Naive thymus-derived CD8-positive, alpha-beta T cell (primary cell): ENCODE data around the gene PPFIBP1. TPM values are rescaled to one million over a fixed set of nuclear protein-coding genes. Genes with fewer than 3 reads are reported as not detected.
A peak's percentile ranks its signal among the peaks of the same experiment; 100 is the strongest.
"Not testable (repeated sequence)": the region's sequence is repeated elsewhere in the genome, so short reads cannot be mapped to it uniquely, and the experiment has no call there.

Source experiments
- ATAC-seq, 2 donors: fragments of 150-1000 bp; cut with Tn5 transposase in 1 of 2; sonication (Bioruptor Pico), chemical (Tn5 transposase) in 1 of 2; 1 replicate in 1 of 2; 2 replicates in 1 of 2; pipeline ENCODE4 v1.10.0; 2021; ENCODE audit warnings: mild to moderate bottlenecking in 2 of 2, moderate library complexity in 2 of 2
- POLR2A ChIA-PET: fragments of 350-600 bp; sonication (Branson Sonifier 250); formaldehyde crosslinking; loops from one replicate; lab custom pipeline; 2021; ENCODE audit warnings: antibody characterized with exemption; lab: Charles Lee
- DNase-seq, 10 donors: peaks; one replicate each; pipeline versions ENCODE4 v3.0.0 to v3.0.0-alpha.2; 2020 to 2022
- H3K27ac Mint-ChIP-seq, 10 donors: one replicate each; pipeline ENCODE4 v1.8.0; 2020 to 2022; ENCODE audit warnings: mild to moderate bottlenecking in 10 of 10, mixed read lengths in 10 of 10, moderate library complexity in 4 of 10, inconsistent platforms in 1 of 10
- H3K27me3 Mint-ChIP-seq, 5 donors: one replicate each; pipeline ENCODE4 v1.8.0; 2021 to 2022; ENCODE audit warnings: mixed read lengths in 5 of 5
- H3K36me3 Mint-ChIP-seq, 3 donors: one replicate each; pipeline ENCODE4 v1.8.0; 2020 to 2022; ENCODE audit warnings: mixed read lengths in 3 of 3, mild to moderate bottlenecking in 2 of 3, inconsistent platforms in 1 of 3
- H3K4me1 Mint-ChIP-seq, 4 donors: one replicate each; pipeline ENCODE4 v1.8.0; 2021 to 2022; ENCODE audit warnings: mixed read lengths in 4 of 4
- H3K4me3 Mint-ChIP-seq, 10 donors: one replicate each; pipeline ENCODE4 v1.8.0; 2020 to 2022; ENCODE audit warnings: mild to moderate bottlenecking in 10 of 10, mixed read lengths in 10 of 10, moderate library complexity in 6 of 10, inconsistent platforms in 1 of 10
- H3K9me3 Mint-ChIP-seq, 9 donors: one replicate each; pipeline ENCODE4 v1.8.0; 2020 to 2022; ENCODE audit warnings: mixed read lengths in 9 of 9, mild to moderate bottlenecking in 3 of 9, inconsistent platforms in 1 of 9, moderate library complexity in 1 of 9
- polyA plus RNA-seq, 3 donors: library from polyadenylated mRNA; unstranded; fragments of 300-500 nt; fragmentation: Illumina TruSeq; gene quantifications; one replicate each; pipeline ENCODE4 v1.2.3, GENCODE V29; 2021
- total RNA-seq, 8 experiments: library from RNA in 2 of 8; stranded (reverse) in 2 of 8; gene quantifications; one replicate each; pipeline ENCODE4 v1.2.3 and lab custom pipeline; 2021 to 2026

The PPFIBP1 gene
- total and polyA plus RNA-seq, 5 experiments from 2014 or later, result 3.8 to 9.2 (median 4.1) TPM

DNA sequence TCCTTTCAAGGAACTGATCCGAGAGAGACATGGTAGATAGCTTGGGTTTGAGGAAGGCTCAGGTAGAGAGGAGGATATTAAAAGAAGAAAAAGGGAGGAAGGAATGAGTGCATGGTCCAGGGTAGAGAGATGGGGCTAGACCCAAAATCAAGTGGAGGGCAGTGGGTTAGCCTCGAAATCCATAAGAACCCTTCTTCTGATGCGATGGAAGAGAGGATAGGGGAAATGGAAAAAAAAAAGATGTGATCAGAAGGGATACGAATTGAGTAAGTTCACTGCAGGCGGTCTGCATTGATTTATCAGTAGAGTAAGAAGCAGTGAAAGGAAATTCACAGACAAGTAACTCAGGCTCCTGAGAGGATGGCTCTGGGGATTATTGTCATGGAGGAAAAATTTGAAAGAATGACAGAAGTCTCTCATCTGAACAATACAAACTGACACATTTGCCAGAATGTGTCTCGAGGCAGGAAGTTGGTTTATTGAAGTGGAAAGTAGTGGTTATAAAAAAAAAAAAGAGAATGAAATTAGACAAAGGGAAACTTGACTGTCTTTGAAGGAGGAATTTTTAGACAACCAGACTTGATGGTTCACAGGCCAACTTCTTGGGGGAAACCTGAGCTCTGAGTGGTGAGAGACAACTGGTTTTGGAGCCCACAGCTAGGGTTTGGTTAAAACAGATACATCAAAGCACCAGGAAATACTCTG, 10.2 kb downstream of the PPFIBP1 start:
- H3K4me3 Mint-ChIP-seq, result peak overlapping the region in 9 of 10 donors; percentile 11 to 64 (median 59)
- POLR2A ChIA-PET, result interaction anchor here (0.8 to 1.1 kb wide), 2 partner anchors 10 to 262 kb away, joined by 3 to 4 read pairs; partner anchors contain the start of gene PPFIBP1
- H3K4me1 Mint-ChIP-seq, result peaks cover 21 to 50% (median 30%) of the 10 kb centered on the region in 4 donors
- ATAC-seq (peak; percentile 94 to 95), DNase-seq (peak in 7 of 10 donors; percentile 22 to 71 (median 37))
- H3K27me3 Mint-ChIP-seq, result no peaks in the 10 kb centered on the region
- no peaks in the 10 kb centered on the region for H3K36me3 Mint-ChIP-seq
- H3K9me3 Mint-ChIP-seq, result no peaks in the 10 kb centered on the region
- H3K27ac Mint-ChIP-seq, result peak overlapping the region; percentile 5 to 83 (median 46)

DNA sequence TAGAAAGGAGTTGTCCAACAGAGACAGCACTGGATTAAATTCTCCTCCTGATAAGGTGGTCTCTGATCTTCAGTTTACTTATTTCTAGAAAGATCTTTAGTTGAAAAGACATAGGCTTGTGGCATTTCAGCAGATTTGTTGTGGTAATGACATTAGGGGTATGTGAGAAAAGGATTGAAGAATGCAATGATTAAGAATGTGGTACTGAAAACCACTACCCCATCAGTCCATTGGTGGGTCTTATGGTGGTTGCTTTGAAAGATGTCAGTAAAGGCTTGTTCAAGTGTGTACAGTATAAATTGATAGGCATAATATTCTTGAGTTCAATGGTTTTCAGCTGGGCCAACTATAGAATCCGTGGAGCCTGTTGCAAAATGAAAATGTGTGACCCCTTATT, 10.8 kb downstream of the PPFIBP1 start:
- H3K4me1 Mint-ChIP-seq, result peaks cover 21 to 50% (median 30%) of the 10 kb centered on the region in 4 donors
- DNase-seq (no peak), ATAC-seq (peak; percentile 38 to 43)
- POLR2A ChIA-PET, result interaction anchor here (0.8 kb wide), 1 partner anchor 262 kb away, joined by 3 read pairs; no protein-coding TSS in a partner anchor
- no peaks in the 10 kb centered on the region for H3K27me3 Mint-ChIP-seq
- H3K27ac Mint-ChIP-seq, result peak overlapping the region in 9 of 10 donors; percentile 5 to 83 (median 49)
- H3K4me3 Mint-ChIP-seq, result peak overlapping the region in 9 of 10 donors; percentile 11 to 64 (median 59)
- no peaks in the 10 kb centered on the region for H3K36me3 Mint-ChIP-seq
- no peaks in the 10 kb centered on the region for H3K9me3 Mint-ChIP-seq

DNA sequence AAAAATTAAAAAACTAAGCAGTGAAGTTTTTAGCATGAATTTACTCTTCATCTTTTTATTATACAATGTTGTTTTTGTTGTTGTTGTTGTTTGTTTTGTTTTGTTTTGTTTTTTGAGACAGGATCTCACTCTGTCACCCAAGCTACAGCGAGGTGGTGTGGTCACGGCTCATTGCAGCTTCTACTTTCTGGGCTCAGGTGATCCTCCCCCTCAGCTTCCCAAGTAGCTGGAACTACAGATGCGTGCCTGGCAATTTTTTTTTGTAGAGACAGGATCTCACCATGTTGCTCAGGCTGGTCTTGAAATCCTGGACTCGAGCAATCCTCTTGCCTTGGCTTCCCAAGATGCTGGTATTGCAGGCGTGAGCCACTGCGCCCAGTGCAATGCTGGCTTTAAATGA, 11.3 kb downstream of the PPFIBP1 start:
- Mint-ChIP-seq H3K4me1 (peaks cover 22 to 50% (median 30%) of the 10 kb centered on the region in 4 donors), H3K36me3 (no peaks in the 10 kb centered on the region), H3K9me3 (no peaks in the 10 kb centered on the region), H3K27ac (no peak overlapping the region), H3K4me3 (no peak overlapping the region), H3K27me3 (no peaks in the 10 kb centered on the region)
- no peak for ATAC-seq
- DNase-seq, result no peak
- POLR2A ChIA-PET, result no interaction called here

DNA sequence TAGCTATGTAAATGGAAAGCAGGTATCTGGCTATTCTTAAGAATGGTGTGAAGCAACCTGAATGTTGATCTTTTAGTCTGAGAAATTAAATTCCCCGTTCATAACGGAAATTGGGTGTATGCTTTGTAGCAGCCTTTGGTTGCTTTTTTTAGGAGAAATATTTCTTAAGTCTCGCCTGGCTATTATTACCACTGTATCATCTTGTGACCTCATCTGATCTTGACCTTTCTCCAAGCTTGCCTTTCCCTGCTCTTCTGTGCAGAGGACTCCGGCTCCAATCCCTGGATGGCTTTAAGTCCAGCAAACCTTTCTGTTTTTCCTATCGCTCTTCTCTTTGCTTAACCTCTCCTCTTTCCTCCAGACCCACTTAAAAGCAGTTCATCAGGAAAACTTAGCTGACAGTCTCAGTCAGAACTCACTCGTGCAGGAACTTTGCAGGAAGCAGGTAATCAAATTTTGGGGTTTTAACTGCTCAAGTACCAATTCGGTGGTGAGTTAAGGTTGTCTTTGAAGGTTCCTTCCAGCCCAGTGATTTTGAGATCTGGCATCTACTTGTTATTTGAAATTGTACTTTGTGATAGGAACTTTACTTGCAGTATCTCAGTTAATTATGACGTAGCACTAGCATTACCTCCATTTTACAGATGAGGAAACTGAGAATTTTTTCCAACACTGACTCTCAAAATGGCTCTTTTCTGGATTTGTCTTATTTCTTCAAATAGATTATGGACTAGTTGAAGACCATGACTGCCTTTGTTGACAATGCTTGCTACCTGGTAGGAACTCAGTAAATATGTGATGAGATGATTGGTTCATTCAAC, 14.1 kb downstream of the PPFIBP1 start:
- Mint-ChIP-seq H3K27me3 (peaks cover 0 to 5% (median 4%) of the 10 kb centered on the region in 5 donors), H3K4me1 (peaks cover 20 to 42% (median 29%) of the 10 kb centered on the region in 4 donors), H3K9me3 (no peaks in the 10 kb centered on the region), H3K27ac (no peak overlapping the region), H3K36me3 (no peaks in the 10 kb centered on the region), H3K4me3 (no peak overlapping the region)
- POLR2A ChIA-PET, result no interaction called here
- ATAC-seq (no peak), DNase-seq (no peak)

GRCh38 chr12:27539191-27539631, 15.2 kb downstream of the PPFIBP1 start:
- POLR2A ChIA-PET, result no interaction called here
- Mint-ChIP-seq H3K4me1 (peaks cover 13 to 32% (median 20%) of the 10 kb centered on the region in 4 donors), H3K9me3 (no peaks in the 10 kb centered on the region), H3K27me3 (peaks cover 0 to 5% (median 4%) of the 10 kb centered on the region in 5 donors), H3K36me3 (no peaks in the 10 kb centered on the region), H3K27ac (no peak overlapping the region), H3K4me3 (no peak overlapping the region)
- no peak for ATAC-seq
- DNase-seq, result no peak

- H3K9me3 Mint-ChIP-seq, result peaks cover 0 to 3% (median 0%) of the 10 kb centered on the region in 9 donors
- peak overlapping the region in 3 of 10 donors; percentile 34 to 67 (median 41) for H3K27ac Mint-ChIP-seq
- peaks cover 4 to 13% (median 8%) of the 10 kb centered on the region in 4 donors for H3K4me1 Mint-ChIP-seq
- no peak overlapping the region for H3K4me3 Mint-ChIP-seq
- peaks cover 0 to 9% (median 6%) of the 10 kb centered on the region in 5 donors for H3K27me3 Mint-ChIP-seq
- no peak for DNase-seq
- POLR2A ChIA-PET, result no interaction called here
- ATAC-seq, result no peak
- H3K36me3 Mint-ChIP-seq, result peaks cover 0 to 4% (median 0%) of the 10 kb centered on the region in 3 donors
These were observed 17.2 kb downstream of the PPFIBP1 start for GRCh38 chr12:27541031-27541719.

DNA sequence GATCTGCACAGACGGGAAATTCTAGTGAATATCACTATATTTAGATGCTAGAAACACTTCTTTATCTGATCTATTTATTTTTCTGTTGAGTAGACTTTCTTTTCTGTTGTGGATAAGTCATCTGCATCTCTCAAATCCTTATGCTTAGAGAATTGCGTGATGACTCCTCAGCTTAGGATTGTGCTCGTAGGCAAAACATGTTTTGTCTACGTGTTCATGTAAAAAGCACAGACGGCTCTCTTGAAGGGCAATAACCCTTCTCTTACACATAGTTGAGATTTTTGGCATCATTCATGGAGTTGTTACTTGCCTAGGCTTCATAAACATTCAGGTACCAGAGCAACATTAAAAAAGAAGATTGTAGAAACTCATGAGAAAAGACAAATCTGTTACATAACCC, 18.6 kb downstream of the PPFIBP1 start:
- H3K9me3 Mint-ChIP-seq, result peaks cover 0 to 3% (median 0%) of the 10 kb centered on the region in 9 donors
- no peak for ATAC-seq
- no peak overlapping the region for H3K4me3 Mint-ChIP-seq
- peaks cover 0 to 9% (median 6%) of the 10 kb centered on the region in 5 donors for H3K27me3 Mint-ChIP-seq
- POLR2A ChIA-PET, result no interaction called here
- peaks cover 0 to 4% (median 0%) of the 10 kb centered on the region in 3 donors for H3K36me3 Mint-ChIP-seq
- no peak for DNase-seq
- peak overlapping the region in 1 of 10 donors; percentile 4 for H3K27ac Mint-ChIP-seq
- H3K4me1 Mint-ChIP-seq, result peaks cover 3 to 12% (median 8%) of the 10 kb centered on the region in 4 donors

DNA sequence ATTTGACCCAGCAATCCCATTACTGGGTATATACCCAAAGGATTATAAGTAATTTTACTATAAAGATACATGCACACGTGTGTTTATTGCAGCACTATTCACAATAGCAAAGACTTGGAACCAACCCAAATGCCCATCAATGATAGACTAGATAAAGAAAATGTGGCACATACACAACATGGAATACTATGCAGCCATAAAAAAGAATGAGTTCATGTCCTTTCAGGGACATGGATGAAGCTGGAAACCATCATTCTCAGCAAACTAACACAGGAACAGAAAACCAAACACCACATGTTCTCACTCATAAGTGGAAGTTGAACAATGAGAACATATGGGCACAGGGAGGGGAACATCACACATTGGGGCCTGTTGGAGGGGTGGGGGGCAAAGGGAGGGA, 20.9 kb downstream of the PPFIBP1 start:
- H3K4me3 Mint-ChIP-seq, H3K9me3 Mint-ChIP-seq, H3K36me3 Mint-ChIP-seq, ATAC-seq, POLR2A ChIA-PET, DNase-seq: not testable (repeated sequence)
- peak overlapping the region in 1 of 10 donors; percentile 26 for H3K27ac Mint-ChIP-seq
- H3K4me1 Mint-ChIP-seq, result peaks cover 0 to 12% (median 4%) of the 10 kb centered on the region in 4 donors
- H3K27me3 Mint-ChIP-seq, result peaks cover 0 to 10% (median 9%) of the 10 kb centered on the region in 5 donors

DNA sequence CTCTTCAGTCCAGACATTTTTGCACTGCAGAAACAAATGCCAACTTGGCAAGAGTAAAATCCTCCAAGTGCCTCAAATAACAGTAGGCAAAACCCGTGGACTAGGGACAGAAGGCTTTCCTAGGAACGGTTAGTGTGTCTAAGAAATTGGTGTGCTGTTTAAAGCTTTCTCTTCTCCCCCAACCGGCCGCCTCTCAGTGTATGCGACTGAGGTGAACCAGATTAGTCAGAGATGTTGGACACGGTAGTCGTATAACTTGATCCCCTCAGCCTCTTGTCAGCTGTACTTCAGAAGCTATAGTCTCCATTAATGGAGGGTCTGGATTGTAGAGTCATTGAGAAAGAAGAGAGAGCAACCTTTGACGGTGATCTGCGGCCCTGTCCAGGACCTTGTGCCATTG, 21.7 kb downstream of the PPFIBP1 start:
- H3K4me3 Mint-ChIP-seq, result no peak overlapping the region
- ATAC-seq, result no peak
- H3K27me3 Mint-ChIP-seq, result peaks cover 0 to 10% (median 9%) of the 10 kb centered on the region in 5 donors
- H3K36me3 Mint-ChIP-seq, result peaks cover 0 to 4% (median 0%) of the 10 kb centered on the region in 3 donors
- peaks cover 0 to 13% (median 6%) of the 10 kb centered on the region in 4 donors for H3K4me1 Mint-ChIP-seq
- no peak overlapping the region for H3K27ac Mint-ChIP-seq
- peaks cover 0 to 3% (median 0%) of the 10 kb centered on the region in 9 donors for H3K9me3 Mint-ChIP-seq
- POLR2A ChIA-PET, result no interaction called here
- no peak for DNase-seq

GRCh38 chr12:27547592-27547991, 23.6 kb downstream of the PPFIBP1 start:
- peaks cover 0 to 4% (median 0%) of the 10 kb centered on the region in 3 donors for H3K36me3 Mint-ChIP-seq
- no peak for DNase-seq
- H3K4me1 Mint-ChIP-seq, result peaks cover 0 to 12% (median 6%) of the 10 kb centered on the region in 4 donors
- H3K27me3 Mint-ChIP-seq, result peaks cover 0 to 8% (median 6%) of the 10 kb centered on the region in 5 donors
- H3K4me3 Mint-ChIP-seq, result no peak overlapping the region
- H3K27ac Mint-ChIP-seq, result no peak overlapping the region
- peaks cover 0 to 3% (median 0%) of the 10 kb centered on the region in 9 donors for H3K9me3 Mint-ChIP-seq
- no peak for ATAC-seq
- POLR2A ChIA-PET, result no interaction called here

DNA sequence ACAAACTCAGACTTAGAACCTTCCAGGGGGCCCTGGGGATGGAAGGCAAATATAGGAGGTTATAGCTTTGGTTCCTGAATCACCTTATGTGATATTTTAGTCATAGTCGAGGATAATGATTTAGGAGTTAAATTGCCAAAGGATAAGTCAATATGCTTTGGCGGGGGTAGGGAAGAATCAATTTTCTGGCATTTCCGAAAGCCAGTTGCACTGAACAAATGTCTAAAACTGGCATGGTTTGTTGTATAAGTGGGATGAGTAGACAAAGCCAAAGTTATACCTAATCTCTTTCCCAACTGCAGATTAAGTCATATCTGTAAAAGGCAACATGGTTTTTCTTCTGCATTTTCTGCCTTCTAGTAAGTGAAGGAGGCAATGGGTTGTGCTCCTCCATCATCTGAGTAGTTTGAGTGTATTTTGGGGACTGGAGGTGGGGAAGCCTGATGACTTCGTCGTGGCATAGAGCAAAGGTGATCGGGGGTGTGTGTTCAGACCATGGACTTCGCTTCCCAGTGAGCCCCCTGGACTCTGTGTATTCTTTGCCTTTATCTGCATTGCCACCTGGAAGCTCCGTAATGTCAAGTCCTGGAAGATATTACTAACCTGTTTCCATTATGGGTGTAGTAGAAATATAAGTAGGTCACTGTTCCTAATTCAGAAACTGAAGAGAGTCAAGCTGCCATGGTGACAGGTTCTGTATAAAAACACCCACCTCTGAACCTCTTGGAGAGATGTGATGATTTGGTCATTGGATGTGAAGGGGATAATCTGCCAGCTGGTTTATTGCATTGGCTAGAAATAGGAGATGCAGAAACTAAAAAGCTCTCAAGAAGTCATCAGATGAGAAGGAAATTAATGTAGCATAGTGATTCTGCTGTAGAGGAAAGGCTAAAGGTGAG, 24.5 kb downstream of the PPFIBP1 start:
- peaks cover 0 to 6% (median 5%) of the 10 kb centered on the region in 5 donors for H3K27me3 Mint-ChIP-seq
- POLR2A ChIA-PET, result no interaction called here
- H3K9me3 Mint-ChIP-seq, result peaks cover 0 to 3% (median 0%) of the 10 kb centered on the region in 9 donors
- H3K27ac Mint-ChIP-seq, result no peak overlapping the region
- peaks cover 0 to 12% (median 8%) of the 10 kb centered on the region in 4 donors for H3K4me1 Mint-ChIP-seq
- H3K36me3 Mint-ChIP-seq, result peaks cover 0 to 4% (median 0%) of the 10 kb centered on the region in 3 donors
- H3K4me3 Mint-ChIP-seq, result no peak overlapping the region
- no peak for DNase-seq
- no peak for ATAC-seq
